WI38 (cell line): ENCODE results near the gene NOD1.
"Not testable (repeated sequence)": the region's sequence is repeated elsewhere in the genome, so short reads cannot be mapped to it uniquely, and the experiment has no call there.

Experiments used
- H3K4me3 ChIP-seq: 2 replicates; pipeline ENCODE4 v1.5.1; 2011; ENCODE audit warnings: low read depth, mild to moderate bottlenecking, control low read depth, low read length
- TF ChIP-seq, protein P1 (sequence below): IDR thresholded peaks from 2 replicates; pipeline ENCODE4 v1.5.1; 2012; ENCODE audit warnings: low read depth, mild to moderate bottlenecking, control low read depth, low read length

NOD1 gene

DNA sequence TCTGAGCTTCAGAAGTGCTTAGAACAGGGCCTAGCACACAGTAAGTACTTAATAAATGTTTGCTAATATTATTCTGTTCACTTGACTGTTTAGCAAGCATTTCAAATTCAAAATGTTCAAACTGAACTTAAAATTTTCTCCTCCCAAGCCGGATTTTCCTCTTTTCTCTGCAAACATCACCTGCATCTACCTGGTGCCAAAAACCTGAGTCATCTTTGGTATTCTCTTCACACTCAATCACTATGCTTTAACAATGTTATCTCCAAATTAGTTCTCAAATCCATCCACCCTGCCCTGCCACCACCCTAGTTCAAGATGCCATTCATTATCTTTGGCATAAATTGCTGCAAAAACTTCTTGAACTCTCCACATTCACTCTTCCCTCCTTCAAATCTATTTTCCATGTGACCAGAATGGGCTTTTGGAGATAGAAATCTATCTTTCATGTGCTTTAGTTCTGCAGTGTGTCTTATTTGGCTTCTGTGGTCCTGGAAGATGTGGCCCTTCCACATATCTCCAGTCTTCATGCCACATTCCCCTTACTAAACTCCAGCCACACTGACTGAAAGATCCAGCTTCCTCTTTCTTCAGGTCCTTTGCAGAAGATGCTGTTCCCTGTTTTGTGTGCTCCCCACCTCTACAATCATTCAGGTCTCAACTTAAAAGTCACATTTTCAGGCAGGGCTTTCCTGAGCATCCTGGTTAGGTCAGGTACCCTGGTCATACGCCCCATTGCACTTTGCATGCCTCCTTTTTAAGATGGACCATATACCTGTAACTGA, 24.1 kb upstream of the NOD1 start:
- no peak overlapping the region for H3K4me3 ChIP-seq
- TF ChIP-seq, protein P1, sequence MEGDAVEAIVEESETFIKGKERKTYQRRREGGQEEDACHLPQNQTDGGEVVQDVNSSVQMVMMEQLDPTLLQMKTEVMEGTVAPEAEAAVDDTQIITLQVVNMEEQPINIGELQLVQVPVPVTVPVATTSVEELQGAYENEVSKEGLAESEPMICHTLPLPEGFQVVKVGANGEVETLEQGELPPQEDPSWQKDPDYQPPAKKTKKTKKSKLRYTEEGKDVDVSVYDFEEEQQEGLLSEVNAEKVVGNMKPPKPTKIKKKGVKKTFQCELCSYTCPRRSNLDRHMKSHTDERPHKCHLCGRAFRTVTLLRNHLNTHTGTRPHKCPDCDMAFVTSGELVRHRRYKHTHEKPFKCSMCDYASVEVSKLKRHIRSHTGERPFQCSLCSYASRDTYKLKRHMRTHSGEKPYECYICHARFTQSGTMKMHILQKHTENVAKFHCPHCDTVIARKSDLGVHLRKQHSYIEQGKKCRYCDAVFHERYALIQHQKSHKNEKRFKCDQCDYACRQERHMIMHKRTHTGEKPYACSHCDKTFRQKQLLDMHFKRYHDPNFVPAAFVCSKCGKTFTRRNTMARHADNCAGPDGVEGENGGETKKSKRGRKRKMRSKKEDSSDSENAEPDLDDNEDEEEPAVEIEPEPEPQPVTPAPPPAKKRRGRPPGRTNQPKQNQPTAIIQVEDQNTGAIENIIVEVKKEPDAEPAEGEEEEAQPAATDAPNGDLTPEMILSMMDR = no peak

DNA sequence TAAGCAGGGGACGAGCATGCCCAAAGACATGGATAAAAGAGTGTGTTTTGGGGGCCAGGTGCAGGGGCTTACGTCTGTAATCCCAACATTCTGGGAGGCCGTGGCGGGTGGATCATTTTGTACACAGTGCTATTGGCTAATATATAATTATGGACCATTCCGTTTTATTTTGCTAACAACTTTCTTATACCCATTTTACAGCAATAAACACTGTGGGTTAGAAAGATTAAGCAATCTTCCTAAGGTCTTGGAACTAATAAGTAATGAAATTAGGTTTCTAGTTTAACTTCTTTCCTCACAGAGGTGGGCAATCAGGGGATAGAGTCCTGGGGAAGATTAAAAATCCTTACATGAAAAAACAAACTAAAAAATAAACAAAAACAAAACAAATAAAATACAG, 22.7 kb upstream of the NOD1 start:
- no peak overlapping the region for H3K4me3 ChIP-seq
- TF ChIP-seq, protein P1 = no peak

DNA sequence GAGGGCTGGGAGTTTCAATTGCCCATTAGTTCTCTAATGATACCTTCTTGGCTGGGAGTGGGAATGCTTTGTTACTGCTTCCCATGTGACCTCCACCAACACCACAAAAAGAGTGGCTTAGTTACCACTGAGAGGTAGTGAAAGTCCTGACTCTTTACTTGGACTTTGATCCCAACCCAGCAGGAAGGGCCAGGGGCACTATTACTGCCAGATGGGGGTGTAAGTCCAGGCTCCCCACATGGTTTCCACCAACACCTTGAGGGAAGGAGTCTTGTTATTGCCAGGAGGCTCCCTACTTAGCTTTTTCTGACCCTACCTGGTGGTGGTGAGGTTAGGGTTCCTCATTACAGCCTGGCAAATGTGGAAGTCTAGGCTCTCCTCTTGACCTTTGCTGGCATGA, 14.6 kb upstream of the NOD1 start:
- TF ChIP-seq, protein P1 = no peak
- H3K4me3 ChIP-seq = no peak overlapping the region

DNA sequence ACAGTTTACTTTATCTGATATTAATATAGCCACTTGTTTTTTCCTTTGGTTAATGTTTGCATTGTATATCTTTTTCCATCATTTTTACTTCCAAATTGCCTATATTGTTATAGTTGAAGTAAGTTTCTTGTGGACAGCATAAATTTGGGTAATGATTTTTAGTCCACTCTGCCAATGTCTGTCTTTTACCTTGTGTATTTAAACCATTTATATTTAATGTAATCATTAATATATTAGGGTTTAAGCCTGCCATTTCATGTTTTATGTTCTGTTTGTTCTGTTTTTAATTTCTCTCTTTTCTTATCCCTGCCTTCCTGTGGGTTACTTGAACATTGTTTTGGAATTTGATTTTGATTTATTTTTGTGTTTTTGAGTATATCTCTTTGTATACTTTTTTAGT, 12.8 kb upstream of the NOD1 start:
- H3K4me3 ChIP-seq = no peak overlapping the region
- TF ChIP-seq, protein P1 = no peak

DNA sequence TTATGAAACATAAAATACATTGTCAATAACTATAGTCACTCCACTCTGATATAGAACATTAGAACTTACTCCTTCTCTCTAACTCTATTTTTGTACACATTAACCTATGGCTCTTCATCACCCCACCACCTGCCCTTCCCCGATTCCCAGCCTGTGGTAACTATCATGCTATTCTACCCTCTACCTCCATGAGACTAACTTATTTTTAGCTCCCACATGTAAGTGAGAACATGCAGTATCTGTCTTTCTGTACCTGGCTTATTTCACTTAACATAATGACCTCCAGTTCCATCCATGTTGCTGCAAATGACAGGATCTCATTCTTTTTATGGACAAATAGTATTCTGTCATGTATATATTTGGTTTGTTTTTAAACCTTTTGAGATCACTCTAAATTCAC, 8.8 kb upstream of the NOD1 start:
- TF ChIP-seq, protein P1 = no peak
- no peak overlapping the region for H3K4me3 ChIP-seq

DNA sequence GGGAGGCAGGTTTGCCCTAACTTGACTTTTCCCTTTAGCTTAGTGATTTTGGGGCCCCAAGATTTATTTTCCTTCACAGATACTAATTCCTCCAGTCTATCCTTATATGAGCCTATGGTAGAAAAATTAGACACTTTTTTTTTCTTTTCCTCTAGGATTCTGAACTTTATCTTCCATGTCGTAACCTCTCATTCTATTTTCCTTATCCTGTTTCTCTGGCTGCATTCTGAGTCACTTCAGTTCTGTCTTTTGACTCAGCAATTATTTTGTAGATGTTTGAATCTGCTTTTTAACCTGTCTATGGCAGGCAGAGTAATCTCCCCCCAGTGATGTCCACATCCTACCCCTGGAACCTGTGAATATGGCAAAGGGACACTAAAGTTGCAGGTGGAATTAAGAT, 7.1 kb upstream of the NOD1 start:
- TF ChIP-seq, protein P1 = no peak
- H3K4me3 ChIP-seq = no peak overlapping the region

DNA sequence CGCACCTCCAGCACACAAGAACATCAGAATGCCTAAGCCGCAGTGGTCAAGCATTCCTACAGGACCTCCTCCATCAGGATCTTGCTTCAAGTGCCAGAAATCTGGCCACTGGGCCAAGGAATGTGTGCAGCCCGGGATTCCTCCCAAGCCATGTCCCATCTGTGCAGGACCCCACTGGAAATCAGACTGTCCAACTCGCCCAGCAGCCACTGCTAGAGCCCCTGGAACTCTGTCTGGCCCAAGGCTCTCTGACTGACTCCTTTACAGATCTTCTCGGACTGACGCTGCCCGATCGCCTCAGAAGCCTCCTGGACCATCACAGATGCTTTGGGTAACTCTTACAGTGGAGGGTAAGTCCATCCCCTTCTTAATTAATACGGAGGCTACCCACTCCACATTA, 2.8 kb upstream of the NOD1 start:
- not testable (repeated sequence) for H3K4me3 ChIP-seq
